Fibroblast of mammary gland (primary cell): ENCODE measurements around the gene SPEM1.

Source experiments
- DNase-seq: peaks from one replicate; pipeline ENCODE4 v3.0.0-alpha.2; 2010; ENCODE audit warnings: low read depth
- H3K4me3 ChIP-seq: 2 replicates; pipeline ENCODE4 v1.5.1; 2011; ENCODE audit warnings: low read depth, mild to moderate bottlenecking, low read length, moderate library complexity; ENCODE audit not compliant: control insufficient read depth
- TF ChIP-seq, protein P1 (sequence below): conservative IDR thresholded peaks from 2 replicates; pipeline ENCODE4 v1.5.1; 2011; ENCODE audit warnings: low read depth, low read length, inconsistent platforms; ENCODE audit not compliant: control insufficient read depth, insufficient read depth

Gene SPEM1

DNA sequence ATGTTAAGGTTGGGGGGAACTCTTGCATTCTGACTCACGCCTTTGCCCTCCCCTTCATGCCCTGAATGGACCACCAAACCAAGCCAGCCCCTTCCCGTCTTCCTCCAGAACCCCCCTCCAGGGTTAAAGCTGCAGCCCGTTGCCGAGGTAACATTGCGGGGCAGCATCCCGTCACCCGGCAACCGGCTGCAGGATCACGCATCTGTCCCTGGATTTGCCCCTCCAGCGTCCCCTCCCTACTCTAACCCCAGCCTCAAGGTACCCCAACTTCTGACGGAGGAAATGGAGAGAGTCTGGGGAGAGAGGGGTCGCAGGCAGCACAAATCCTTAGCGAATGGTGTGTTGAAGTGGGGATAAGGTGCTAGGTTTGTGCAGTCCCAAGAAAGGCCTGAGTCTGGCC lies 13.0 kb upstream of the SPEM1 start:
- DNase-seq: no peak
- H3K4me3 ChIP-seq: no peak overlapping the region
- TF ChIP-seq, protein P1, sequence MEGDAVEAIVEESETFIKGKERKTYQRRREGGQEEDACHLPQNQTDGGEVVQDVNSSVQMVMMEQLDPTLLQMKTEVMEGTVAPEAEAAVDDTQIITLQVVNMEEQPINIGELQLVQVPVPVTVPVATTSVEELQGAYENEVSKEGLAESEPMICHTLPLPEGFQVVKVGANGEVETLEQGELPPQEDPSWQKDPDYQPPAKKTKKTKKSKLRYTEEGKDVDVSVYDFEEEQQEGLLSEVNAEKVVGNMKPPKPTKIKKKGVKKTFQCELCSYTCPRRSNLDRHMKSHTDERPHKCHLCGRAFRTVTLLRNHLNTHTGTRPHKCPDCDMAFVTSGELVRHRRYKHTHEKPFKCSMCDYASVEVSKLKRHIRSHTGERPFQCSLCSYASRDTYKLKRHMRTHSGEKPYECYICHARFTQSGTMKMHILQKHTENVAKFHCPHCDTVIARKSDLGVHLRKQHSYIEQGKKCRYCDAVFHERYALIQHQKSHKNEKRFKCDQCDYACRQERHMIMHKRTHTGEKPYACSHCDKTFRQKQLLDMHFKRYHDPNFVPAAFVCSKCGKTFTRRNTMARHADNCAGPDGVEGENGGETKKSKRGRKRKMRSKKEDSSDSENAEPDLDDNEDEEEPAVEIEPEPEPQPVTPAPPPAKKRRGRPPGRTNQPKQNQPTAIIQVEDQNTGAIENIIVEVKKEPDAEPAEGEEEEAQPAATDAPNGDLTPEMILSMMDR: no peak

DNA sequence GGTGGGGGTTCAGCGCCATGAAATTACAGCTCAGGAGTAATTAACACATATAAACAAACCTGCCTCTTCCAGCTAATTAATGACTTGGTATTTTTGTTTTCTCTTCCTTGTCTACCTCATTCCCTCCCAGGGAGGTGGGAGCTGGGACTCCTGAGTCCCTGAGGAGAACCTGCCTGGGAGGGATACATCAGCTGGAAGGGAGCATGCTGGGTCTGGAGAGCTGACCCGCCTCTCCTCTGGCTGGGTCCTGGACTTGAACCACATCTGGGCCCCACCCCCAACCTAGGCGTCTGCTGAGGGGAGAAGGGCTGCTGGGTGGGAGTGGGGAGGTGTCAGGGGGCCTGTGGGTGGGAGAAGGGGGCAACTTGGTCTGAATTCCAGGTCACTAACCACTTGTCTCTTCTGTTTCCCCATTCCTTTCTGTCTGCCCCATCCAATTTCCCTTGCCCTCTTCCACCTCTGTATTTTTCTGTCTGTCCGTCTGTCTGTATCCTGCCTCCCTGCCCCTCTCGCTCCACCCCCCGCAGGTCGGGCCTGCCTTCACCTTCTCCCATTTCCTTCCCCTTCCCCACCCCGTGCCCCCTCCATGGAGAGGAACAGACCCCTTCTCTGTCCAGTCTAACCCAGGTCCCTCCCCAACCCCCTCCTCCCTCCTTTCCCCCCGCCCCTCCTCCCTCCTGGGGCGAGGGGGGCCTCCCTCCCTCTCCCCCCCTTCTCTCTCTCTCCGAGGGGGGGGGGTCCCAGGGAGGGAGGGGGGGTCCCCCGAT lies 12.5 kb upstream of the SPEM1 start, which contains the start of gene NLGN2:
Gene NLGN2 (plus strand): TSS at position 361 of the 767 bp plus-strand sequence. CDS start 411 bp downstream, outside the sequence.
- TF ChIP-seq, protein P1: no peak
- DNase-seq: no peak
- H3K4me3 ChIP-seq: no peak within 1 kb of the TSS

DNA sequence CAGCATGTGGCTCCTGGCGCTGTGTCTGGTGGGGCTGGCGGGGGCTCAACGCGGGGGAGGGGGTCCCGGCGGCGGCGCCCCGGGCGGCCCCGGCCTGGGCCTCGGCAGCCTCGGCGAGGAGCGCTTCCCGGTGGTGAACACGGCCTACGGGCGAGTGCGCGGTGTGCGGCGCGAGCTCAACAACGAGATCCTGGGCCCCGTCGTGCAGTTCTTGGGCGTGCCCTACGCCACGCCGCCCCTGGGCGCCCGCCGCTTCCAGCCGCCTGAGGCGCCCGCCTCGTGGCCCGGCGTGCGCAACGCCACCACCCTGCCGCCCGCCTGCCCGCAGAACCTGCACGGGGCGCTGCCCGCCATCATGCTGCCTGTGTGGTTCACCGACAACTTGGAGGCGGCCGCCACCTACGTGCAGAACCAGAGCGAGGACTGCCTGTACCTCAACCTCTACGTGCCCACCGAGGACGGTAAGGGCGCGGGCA lies 11.8 kb upstream of the SPEM1 start:
- no peak overlapping the region for H3K4me3 ChIP-seq
- no peak for DNase-seq
- TF ChIP-seq, protein P1: no peak

DNA sequence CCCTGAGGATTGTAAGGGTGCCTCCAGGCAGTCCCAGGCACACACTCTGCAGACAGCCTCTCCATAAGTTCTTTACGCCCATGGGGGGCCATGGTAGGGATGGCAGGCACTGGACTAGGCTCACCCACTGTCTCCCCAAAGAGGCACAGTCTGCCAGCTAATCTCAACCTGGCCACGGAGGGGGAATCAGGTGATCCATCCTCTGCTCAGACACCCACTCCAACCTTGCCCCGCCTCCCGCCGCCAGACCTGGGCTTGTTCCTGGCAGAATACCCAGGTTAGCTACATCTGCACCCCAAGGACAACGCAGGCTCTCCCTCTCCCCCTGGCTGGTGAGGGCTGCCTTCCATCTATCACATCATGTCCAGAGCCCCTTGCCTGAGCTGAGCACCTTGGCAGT lies 11.3 kb upstream of the SPEM1 start:
- no peak overlapping the region for H3K4me3 ChIP-seq
- DNase-seq: no peak
- TF ChIP-seq, protein P1: no peak

DNA sequence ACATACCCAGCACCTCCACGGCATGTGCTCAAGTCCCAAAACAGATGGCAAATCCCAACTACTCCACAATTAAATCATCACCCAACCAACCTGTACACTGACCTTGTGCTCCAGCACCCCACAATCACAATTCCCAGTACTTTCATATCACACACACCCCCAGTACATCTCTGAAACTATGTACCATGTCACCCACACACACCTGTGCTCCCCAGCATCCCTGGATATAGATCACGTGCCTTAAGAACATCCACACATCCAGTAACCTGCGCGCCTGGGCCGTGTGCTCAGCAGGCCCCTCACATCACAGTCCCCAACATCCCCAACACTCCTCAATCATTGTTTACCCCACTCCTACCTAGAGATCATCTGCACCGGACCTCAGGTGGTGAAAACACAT lies 10.4 kb upstream of the SPEM1 start:
- TF ChIP-seq, protein P1: no peak
- H3K4me3 ChIP-seq: no peak overlapping the region
- DNase-seq: no peak

DNA sequence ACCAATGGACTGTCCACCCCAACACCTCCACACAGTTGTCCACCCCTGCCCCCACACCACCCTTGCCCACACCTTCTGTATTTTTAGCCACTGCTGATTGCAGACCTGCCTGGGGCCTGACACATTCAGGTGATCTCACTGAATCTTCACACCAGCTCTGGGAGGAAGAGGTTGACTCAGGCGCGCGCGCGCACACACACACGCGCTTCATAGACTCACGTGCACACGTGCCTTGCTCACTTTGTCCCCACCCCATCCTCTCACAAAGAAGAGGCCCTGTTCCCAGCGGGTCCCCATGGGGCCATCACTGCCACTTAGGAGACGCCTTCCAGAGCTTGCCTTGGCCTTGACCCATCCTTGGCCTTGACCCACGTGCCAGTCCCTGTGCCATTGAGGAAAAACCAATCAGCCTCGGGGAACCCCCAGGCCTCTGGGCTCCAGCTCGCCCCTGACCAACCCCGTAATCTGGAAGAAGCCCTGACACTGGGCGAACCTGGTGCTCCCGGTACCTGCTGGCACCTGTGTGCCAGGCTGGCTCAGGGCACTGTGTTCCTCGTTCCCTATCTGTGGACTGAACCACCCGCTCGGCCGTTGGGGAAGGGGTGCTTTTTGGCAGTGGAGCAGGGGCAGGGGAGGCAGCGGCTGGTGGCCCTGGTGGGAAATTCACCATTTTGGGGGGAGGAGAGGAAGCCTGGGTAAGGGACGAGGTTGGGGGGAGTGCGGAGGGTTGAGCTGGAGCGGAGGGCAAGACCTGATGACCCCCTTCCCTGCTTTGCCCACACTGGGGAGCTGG lies 9.3 kb upstream of the SPEM1 start:
- TF ChIP-seq, protein P1: no peak
- no peak overlapping the region for H3K4me3 ChIP-seq
- DNase-seq: no peak
